Raji (cell line): ENCODE data around the gene DUSP9.

ENCODE experiments used
- POLR2A ChIP-seq: IDR thresholded peaks from 2 replicates; pipeline ENCODE4 v1.6.1; 2011; ENCODE audit warnings: low read depth, low read length, control low read depth; ENCODE audit not compliant: insufficient read depth

DUSP9 gene

GRCh38 chrX:153687121-153688039 lies 40.4 kb downstream of the DUSP9 start, which contains the start of gene SLC6A8:
SLC6A8 (plus strand) TSS chrX:153687926; CDS start chrX:153688575, 649 bp downstream.
- TF ChIP-seq POLR2A = no peak

GRCh38 chrX:153688071-153688470 lies 41.1 kb downstream of the DUSP9 start:
- TF ChIP-seq POLR2A = no peak

DNA sequence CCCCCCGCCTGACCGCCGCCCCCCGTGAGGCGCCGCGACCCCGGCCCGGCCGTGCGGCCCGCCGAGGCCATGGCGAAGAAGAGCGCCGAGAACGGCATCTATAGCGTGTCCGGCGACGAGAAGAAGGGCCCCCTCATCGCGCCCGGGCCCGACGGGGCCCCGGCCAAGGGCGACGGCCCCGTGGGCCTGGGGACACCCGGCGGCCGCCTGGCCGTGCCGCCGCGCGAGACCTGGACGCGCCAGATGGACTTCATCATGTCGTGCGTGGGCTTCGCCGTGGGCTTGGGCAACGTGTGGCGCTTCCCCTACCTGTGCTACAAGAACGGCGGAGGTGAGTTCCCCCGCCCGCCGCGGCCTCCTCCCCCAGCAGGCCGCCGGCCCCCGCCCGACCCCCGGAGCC lies 41.5 kb downstream of the DUSP9 start:
- no peak for TF ChIP-seq POLR2A

DNA sequence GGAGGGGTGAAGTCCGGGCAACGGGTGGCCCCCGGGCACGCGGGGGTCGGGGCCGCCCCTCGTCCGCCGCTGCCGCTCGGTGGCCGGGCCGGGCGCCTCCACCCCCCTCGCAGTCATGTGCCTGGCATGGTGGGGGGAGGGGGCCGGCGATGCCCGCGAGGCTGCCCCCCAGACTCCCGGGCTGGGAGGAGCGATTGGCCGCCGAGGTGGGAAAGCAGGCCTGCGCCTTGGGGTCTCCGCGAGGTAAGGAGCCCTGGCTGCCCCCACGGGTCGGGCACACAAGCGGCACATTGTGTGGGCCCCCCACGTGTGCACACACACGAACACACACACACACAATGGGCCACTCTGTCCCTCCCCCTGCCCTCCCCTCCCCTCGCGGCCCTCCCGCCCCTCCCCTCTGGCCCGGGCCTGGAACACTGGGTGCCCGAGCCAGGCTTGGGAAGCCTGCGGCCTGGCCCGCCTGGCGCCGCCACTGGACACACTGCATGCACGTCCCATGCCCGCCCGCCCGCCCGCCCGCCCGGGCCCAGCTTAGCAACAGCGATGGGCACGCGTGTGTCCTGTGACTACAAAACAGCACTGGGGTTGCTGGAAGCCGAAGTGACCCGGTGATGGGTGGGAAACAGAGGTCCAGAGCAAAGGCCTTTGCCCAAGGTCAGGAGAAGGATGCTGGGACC lies 42.0 kb downstream of the DUSP9 start:
- no peak for TF ChIP-seq POLR2A

- TF ChIP-seq POLR2A = no peak
Observed at GRCh38 chrX:153689654-153690465, 42.9 kb downstream of the DUSP9 start.

DNA sequence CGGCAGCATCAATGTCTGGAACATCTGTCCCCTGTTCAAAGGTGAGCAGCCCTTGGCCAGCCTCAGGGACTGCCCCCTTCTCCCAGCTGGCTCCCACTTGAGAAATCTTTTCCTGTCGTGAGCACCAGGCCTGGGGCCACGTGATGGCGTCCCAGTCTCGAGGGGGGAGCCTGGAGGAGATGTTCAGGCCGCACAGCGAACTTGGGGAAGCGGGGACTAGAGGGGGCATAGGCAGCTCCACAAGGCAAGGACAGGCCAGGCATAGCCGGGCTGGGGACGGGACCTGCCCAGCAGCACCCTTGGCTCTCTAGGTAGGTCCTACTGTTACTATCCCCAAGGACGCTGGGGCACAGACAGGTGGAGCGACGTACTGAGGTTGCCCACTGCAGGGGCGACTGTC lies 43.5 kb downstream of the DUSP9 start:
- no peak for TF ChIP-seq POLR2A

DNA sequence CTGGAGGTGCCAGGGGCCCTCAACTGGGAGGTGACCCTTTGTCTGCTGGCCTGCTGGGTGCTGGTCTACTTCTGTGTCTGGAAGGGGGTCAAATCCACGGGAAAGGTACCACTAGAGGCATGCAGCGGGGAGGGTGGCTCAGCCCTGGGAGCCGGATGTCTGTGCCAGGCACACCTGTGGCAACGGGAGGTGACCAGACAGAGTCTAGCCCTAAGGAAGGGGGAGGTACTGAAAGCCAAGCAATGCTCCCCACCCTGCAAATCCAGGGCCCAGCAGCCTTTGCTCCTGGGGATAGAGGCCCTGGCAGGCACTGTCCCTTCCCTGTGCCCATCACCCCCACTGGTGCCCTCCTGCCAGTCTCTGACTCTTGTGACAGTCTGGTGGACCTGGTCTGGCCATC lies 45.0 kb downstream of the DUSP9 start:
- no peak for TF ChIP-seq POLR2A

DNA sequence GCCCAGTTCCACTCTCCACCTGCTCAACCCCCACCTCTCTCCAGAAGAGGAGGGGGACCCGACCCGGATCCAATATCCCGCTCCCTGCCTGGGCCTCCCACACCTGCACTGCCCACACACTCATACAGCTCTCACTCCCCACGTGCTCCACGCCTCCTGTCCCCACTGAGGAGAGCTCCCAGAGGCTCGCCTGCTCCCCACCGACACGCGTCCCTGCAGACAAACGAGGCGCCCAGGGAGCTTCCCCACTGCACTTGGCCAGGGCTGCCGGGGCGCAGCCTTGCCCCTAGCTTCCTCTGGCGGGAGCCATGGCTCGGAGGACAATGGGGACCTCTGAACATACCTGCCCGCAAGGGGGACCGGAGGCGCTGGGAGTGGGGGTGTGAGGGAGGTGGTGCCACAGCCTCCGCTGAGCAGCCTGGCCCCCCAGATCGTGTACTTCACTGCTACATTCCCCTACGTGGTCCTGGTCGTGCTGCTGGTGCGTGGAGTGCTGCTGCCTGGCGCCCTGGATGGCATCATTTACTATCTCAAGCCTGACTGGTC lies 45.7 kb downstream of the DUSP9 start:
- no peak for TF ChIP-seq POLR2A

GRCh38 chrX:153693216-153694086 lies 46.4 kb downstream of the DUSP9 start:
- no peak for TF ChIP-seq POLR2A

DNA sequence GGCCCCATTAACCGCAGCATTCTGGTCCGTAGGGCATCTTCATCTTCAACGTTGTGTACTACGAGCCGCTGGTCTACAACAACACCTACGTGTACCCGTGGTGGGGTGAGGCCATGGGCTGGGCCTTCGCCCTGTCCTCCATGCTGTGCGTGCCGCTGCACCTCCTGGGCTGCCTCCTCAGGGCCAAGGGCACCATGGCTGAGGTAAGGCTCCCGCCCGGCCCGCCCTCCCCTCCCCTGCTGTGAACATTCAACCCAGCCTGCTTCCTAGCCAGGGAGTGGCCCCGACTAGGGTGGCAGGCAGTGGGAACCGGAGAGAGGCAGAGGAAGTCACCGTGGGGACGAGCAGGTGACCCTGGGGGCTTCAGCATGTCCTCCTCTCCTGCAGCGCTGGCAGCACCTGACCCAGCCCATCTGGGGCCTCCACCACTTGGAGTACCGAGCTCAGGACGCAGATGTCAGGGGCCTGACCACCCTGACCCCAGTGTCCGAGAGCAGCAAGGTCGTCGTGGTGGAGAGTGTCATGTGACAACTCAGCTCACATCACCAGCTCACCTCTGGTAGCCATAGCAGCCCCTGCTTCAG lies 47.8 kb downstream of the DUSP9 start:
- TF ChIP-seq POLR2A = no peak

DNA sequence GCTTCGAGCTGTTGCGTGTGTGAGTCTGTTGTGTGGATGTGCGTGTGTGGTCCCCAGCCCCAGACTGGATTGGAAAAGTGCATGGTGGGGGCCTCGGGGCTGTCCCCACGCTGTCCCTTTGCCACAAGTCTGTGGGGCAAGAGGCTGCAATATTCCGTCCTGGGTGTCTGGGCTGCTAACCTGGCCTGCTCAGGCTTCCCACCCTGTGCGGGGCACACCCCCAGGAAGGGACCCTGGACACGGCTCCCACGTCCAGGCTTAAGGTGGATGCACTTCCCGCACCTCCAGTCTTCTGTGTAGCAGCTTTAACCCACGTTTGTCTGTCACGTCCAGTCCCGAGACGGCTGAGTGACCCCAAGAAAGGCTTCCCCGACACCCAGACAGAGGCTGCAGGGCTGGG lies 49.1 kb downstream of the DUSP9 start:
- no peak for TF ChIP-seq POLR2A

- no peak for TF ChIP-seq POLR2A
Observed at GRCh38 chrX:153697924-153698865, 51.2 kb downstream of the DUSP9 start.
